Measurements from ENCODE around the gene KCNQ2. TPM values are rescaled to one million over a fixed set of nuclear protein-coding genes. Genes with fewer than 3 reads are reported as not detected.

The KCNQ2 gene
- total RNA-seq, 2 experiments from 2014 or later = 0.19 to 0.37 TPM

DNA sequence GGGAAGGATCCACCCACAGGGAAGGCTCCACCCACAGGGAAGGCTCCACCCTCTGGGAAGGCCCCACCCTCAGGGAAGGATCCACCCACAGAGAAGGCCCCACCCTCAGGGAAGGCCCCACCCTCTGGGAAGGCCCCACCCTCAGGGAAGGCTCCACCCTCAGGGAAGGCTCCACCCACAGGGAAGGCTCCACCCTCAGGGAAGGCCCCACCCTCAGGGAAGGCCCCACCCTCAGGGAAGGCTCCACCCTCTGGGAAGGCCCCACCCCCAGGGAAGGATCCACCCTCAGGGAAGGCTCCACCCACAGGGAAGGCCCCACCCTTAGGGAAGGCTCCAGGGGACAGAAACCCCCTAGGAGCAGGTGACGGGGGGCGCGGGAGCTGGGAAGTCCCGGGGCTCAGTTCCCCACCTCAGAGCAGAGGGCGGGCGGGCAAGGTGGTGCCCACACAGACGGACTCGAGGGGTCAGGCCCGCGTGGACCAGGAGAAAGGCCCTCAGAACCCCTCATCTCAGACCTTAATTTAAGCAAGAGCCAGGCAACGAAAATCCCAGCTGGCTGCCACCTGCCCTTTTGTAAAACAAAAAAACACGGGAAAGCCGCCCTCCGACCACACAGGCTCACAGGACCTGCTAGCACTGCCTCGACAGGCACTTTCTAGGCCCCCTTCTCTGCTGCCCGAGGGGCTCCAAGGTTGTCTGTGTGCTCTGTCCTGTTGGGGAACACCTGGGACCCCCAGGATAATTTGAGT, 39.7 kb downstream of the KCNQ2 start:
- POLR2A ChIA-PET = no interaction called here
- ATAC-seq (ENCODE audit: low read depth) (no peak), DNase-seq (no peak)
- Mint-ChIP-seq H3K4me1 (peaks cover 10% of the 10 kb centered on the region), H3K27me3 (peaks cover 12% of the 10 kb centered on the region), H3K36me3 (no peaks in the 10 kb centered on the region), H3K4me3 (no peak overlapping the region), H3K9me3 (no peaks in the 10 kb centered on the region), H3K27ac (no peak overlapping the region)

DNA sequence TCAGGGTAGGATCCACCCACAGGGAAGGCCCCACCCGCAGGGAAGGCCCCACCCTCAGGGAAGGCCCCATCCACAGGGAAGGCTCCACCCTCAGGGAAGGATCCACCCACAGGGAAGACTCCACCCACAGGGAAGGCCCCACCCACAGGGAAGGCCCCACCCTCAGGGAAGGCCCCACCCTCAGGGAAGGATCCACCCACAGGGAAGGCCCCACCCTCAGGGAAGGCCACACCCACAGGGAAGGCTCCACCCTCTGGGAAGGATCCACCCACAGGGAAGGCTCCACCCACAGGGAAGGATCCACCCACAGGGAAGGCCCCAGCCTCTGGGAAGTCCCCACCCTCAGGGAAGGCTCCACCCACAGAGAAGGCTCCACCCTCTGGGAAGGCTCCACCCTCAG, 40.5 kb downstream of the KCNQ2 start:
- Mint-ChIP-seq H3K27me3 (peaks cover 9% of the 10 kb centered on the region), H3K4me1 (peaks cover 10% of the 10 kb centered on the region), H3K9me3 (no peaks in the 10 kb centered on the region), H3K4me3 (no peak overlapping the region), H3K27ac (no peak overlapping the region), H3K36me3 (no peaks in the 10 kb centered on the region)
- ATAC-seq (ENCODE audit: low read depth) = no peak
- DNase-seq = no peak
- POLR2A ChIA-PET = no interaction called here

GRCh38 chr20:63430891-63431290, 41.6 kb downstream of the KCNQ2 start:
- POLR2A ChIA-PET = no interaction called here
- H3K4me3 Mint-ChIP-seq = no peak overlapping the region
- no peak for ATAC-seq (ENCODE audit: low read depth)
- peaks cover 10% of the 10 kb centered on the region for H3K4me1 Mint-ChIP-seq
- no peaks in the 10 kb centered on the region for H3K9me3 Mint-ChIP-seq
- no peak for DNase-seq
- H3K27ac Mint-ChIP-seq = no peak overlapping the region
- H3K27me3 Mint-ChIP-seq = peaks cover 7% of the 10 kb centered on the region
- H3K36me3 Mint-ChIP-seq = no peaks in the 10 kb centered on the region

GRCh38 chr20:63429992-63430391, 42.5 kb downstream of the KCNQ2 start:
- no peak for ATAC-seq (ENCODE audit: low read depth)
- H3K4me3 Mint-ChIP-seq = no peak overlapping the region
- H3K27me3 Mint-ChIP-seq = peaks cover under 1% of the 10 kb centered on the region
- DNase-seq = no peak
- H3K4me1 Mint-ChIP-seq = peaks cover 8% of the 10 kb centered on the region
- no peak overlapping the region for H3K27ac Mint-ChIP-seq
- no peaks in the 10 kb centered on the region for H3K36me3 Mint-ChIP-seq
- POLR2A ChIA-PET = no interaction called here
- no peaks in the 10 kb centered on the region for H3K9me3 Mint-ChIP-seq

GRCh38 chr20:63428906-63429575, 43.4 kb downstream of the KCNQ2 start:
- H3K27ac Mint-ChIP-seq = no peak overlapping the region
- POLR2A ChIA-PET = no interaction called here
- H3K4me3 Mint-ChIP-seq = no peak overlapping the region
- no peaks in the 10 kb centered on the region for H3K27me3 Mint-ChIP-seq
- DNase-seq = no peak
- H3K36me3 Mint-ChIP-seq = no peaks in the 10 kb centered on the region
- H3K9me3 Mint-ChIP-seq = no peaks in the 10 kb centered on the region
- no peak for ATAC-seq (ENCODE audit: low read depth)
- peaks cover 1% of the 10 kb centered on the region for H3K4me1 Mint-ChIP-seq

DNA sequence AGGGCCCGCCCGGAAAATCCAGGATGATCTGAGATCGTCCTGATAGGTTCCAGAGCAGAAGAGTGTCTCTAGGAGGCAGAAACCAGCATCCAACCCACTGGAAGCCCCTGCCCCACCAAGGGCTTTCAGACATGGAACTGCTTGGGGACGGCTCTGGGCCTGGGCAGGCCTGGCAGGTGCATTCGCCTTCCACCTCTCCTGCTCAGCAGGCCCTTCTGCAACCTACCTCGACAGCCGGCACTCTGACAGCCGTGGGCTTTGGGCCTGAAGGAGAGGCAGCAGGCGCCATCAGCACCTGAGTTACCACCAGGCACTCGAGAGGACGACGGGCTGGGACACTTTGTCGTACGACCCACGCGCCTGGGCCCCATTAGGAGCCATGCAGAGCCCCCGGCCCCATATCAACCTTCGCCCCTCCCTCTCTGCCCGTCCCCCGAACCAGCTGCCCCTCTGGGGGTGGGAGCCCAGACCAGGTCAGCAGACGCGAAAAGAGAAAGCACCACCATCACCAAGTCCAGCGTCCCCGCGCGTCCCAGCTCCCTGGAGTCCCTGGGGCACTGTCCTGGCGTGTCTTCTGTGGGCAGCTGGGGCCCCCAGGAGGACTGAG, 44.6 kb downstream of the KCNQ2 start:
- Mint-ChIP-seq H3K27me3 (no peaks in the 10 kb centered on the region), H3K36me3 (no peaks in the 10 kb centered on the region), H3K27ac (no peak overlapping the region), H3K9me3 (no peaks in the 10 kb centered on the region), H3K4me1 (no peaks in the 10 kb centered on the region), H3K4me3 (no peak overlapping the region)
- DNase-seq (no peak), ATAC-seq (ENCODE audit: low read depth) (no peak)
- POLR2A ChIA-PET = no interaction called here

DNA sequence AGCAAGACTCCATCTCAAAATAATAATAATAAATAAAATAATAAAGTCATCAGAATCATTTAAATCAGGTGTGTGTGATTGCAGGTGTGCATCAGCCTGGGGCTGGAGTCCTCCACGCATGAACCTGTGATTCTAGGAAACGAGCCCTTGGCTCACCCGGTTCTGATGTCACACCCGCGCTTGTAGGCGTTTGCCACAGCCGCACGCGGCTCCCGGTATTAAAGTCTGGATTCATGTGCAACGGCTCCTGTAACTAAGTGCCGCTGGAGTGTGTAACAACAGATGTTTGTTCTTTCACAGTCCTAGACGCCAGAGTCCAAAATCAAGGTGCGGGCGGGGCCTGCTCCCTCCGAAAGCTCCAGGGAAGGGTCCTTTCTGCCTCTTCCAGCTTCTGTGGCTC, 45.2 kb downstream of the KCNQ2 start:
- H3K27ac Mint-ChIP-seq = no peak overlapping the region
- H3K27me3 Mint-ChIP-seq = no peaks in the 10 kb centered on the region
- DNase-seq (no peak), ATAC-seq (ENCODE audit: low read depth) (no peak)
- POLR2A ChIA-PET = no interaction called here
- H3K4me1 Mint-ChIP-seq = no peaks in the 10 kb centered on the region
- no peak overlapping the region for H3K4me3 Mint-ChIP-seq
- H3K36me3 Mint-ChIP-seq = no peaks in the 10 kb centered on the region
- no peaks in the 10 kb centered on the region for H3K9me3 Mint-ChIP-seq

DNA sequence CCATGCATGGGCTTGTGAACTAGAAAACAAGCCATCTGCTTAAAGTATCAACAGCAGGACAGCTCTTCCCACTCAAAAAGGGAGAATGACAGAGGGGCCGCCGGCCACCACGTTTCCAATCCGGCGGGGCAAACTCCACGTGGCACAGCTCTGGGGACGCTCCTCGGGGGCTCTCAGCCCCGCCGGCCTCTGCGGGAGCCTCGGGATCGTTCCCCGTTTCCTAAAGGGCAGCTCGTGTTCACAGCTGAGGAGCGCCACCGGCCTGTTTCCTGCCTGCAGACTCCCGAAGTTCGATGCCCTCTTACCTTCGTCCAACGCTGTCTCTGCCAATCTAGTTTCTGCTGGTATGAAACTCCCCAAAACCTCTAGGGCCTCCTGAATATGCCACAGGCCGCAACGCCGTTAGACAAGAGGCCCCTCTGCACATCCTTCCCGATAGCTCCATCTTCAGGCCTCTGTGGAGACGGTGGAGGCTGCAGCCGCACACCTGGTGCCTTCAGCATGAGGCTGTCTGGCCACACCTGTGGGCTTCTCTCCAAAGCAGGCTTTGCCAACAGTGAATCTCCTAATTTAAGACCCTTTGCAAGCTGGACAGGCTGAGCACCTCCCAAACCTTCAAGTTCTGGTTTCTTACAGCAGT, 46.5 kb downstream of the KCNQ2 start:
- no peak for ATAC-seq (ENCODE audit: low read depth)
- Mint-ChIP-seq H3K36me3 (no peaks in the 10 kb centered on the region), H3K27ac (no peak overlapping the region), H3K27me3 (no peaks in the 10 kb centered on the region), H3K4me1 (no peaks in the 10 kb centered on the region), H3K4me3 (no peak overlapping the region), H3K9me3 (no peaks in the 10 kb centered on the region)
- DNase-seq = no peak
- POLR2A ChIA-PET = no interaction called here

DNA sequence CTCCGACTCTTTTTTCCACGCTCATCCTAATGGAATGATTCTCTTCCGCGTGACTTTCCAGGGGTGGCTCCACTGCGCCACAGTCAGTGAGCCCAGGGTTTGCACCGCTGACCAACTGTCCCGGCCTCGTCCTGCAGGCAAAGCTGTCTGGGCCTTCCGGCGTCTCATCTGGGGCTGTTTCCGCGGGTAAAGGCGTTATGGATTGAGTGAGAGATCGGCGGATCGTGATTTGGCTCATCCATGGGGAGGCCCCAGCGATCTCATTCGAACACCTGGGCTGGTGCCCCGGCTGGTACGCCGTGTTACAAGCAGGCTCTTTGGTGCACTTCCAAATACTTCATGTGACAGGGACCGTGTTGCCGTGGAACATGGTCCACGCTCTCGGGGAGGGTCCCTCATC, 47.8 kb downstream of the KCNQ2 start:
- H3K27me3 Mint-ChIP-seq = no peaks in the 10 kb centered on the region
- POLR2A ChIA-PET = no interaction called here
- no peak for ATAC-seq (ENCODE audit: low read depth)
- H3K27ac Mint-ChIP-seq = no peak overlapping the region
- H3K4me1 Mint-ChIP-seq = no peaks in the 10 kb centered on the region
- H3K9me3 Mint-ChIP-seq = no peaks in the 10 kb centered on the region
- no peak overlapping the region for H3K4me3 Mint-ChIP-seq
- H3K36me3 Mint-ChIP-seq = no peaks in the 10 kb centered on the region
- no peak for DNase-seq

DNA sequence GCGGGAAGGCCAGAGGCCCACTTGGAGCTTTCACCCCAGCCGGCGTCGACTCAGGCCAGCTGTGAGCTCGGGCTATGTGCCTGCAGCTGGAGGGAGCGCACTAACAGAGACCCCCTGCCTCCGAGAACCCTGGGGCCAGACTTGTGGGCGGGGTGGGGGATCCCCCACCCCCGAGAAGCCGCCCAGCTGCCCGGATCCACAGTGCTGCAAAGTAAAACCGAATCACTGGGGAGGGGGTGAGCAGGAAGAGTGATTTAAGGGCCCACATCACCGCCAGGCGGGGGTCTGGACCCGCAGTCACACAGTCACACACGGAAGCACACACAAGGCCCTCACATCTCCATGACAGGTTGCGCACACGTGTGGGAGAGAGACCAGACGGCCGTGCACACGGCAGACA, 48.7 kb downstream of the KCNQ2 start:
- H3K4me3 Mint-ChIP-seq = no peak overlapping the region
- no peak overlapping the region for H3K27ac Mint-ChIP-seq
- no peaks in the 10 kb centered on the region for H3K27me3 Mint-ChIP-seq
- H3K9me3 Mint-ChIP-seq = no peaks in the 10 kb centered on the region
- no peak for ATAC-seq (ENCODE audit: low read depth)
- H3K36me3 Mint-ChIP-seq = no peaks in the 10 kb centered on the region
- DNase-seq = no peak
- no peaks in the 10 kb centered on the region for H3K4me1 Mint-ChIP-seq
- POLR2A ChIA-PET = no interaction called here

DNA sequence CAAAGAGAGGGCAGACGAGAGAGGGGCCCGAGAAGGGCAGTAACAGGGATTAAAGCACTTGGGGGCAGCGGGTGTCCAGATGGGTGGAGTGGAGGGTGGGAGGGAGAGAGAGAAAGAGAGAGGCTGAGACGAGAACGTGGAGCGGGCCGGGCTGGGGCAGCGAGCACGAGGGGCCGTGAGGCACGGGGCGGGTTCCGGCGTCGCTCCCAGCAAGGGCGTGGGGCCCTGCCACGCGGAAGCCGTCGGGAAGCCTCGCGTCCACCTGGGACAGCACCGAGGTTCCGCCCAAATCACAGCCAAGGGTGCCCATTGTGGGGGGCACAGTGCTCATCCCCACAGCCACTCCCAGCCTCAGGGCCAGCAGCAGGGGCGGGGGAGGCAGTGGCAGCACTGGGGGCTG, 49.8 kb downstream of the KCNQ2 start:
- Mint-ChIP-seq H3K36me3 (no peaks in the 10 kb centered on the region), H3K27ac (no peak overlapping the region), H3K9me3 (no peaks in the 10 kb centered on the region), H3K4me1 (no peaks in the 10 kb centered on the region), H3K4me3 (no peak overlapping the region), H3K27me3 (no peaks in the 10 kb centered on the region)
- DNase-seq (no peak), ATAC-seq (ENCODE audit: low read depth) (no peak)
- POLR2A ChIA-PET = no interaction called here

- POLR2A ChIA-PET = no interaction called here
- no peaks in the 10 kb centered on the region for H3K36me3 Mint-ChIP-seq
- no peak overlapping the region for H3K27ac Mint-ChIP-seq
- H3K4me3 Mint-ChIP-seq = no peak overlapping the region
- ATAC-seq (ENCODE audit: low read depth) = no peak
- no peaks in the 10 kb centered on the region for H3K9me3 Mint-ChIP-seq
- no peaks in the 10 kb centered on the region for H3K27me3 Mint-ChIP-seq
- no peaks in the 10 kb centered on the region for H3K4me1 Mint-ChIP-seq
- no peak for DNase-seq
Observed at GRCh38 chr20:63421913-63422312, 50.5 kb downstream of the KCNQ2 start.

DNA sequence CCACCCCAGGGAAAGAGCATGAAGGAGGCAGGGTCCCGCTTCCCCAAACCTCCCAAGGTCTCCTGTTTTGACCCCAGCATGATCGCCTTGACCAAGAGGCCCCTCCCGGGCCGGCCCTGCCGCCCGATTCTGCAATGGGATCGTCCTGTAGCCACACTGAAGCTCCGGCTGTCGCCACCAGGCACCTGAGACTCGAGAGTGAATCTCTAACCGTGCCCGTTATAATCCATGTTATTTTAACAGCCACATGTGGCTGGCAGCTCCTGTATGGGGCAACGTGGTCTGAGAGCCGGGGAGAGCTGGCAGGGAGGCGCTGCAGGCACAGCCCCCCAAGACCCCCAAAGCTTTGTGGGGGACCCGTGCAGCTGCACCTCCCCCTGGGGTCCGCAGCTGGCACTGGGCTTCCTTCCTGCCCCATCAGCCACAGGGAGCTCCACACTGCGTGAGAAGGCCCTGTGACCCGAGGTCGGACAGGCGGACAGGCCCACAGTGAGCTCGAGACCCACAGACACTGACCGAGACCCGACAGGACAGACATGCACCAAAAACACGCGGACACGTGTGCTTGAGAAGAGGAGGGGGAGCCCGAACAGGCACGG, 51.3 kb downstream of the KCNQ2 start:
- POLR2A ChIA-PET = no interaction called here

More for the DNA sequence above, 51.3 kb downstream of the KCNQ2 start:
- Mint-ChIP-seq H3K36me3 (no peaks in the 10 kb centered on the region), H3K4me3 (no peak overlapping the region), H3K27ac (no peak overlapping the region), H3K4me1 (no peaks in the 10 kb centered on the region), H3K9me3 (no peaks in the 10 kb centered on the region), H3K27me3 (no peaks in the 10 kb centered on the region)
- no peak for ATAC-seq (ENCODE audit: low read depth)
- DNase-seq = no peak

All from activated naive CD8-positive, alpha-beta T cell treated with anti-CD3 and anti-CD28 coated beads, Interleukin-2, amount 10 ng/mL, durations not matched to agents 7 days and 5 days (primary cell).